IMR-90 (cell line): ENCODE measurements around the gene SLC5A11. TPM values are rescaled to one million over a fixed set of nuclear protein-coding genes. Genes with fewer than 3 reads are reported as not detected.

ENCODE experiments used
- ATAC-seq: fragments of 200-7000 bp; cut with Tn5 transposase; 2 replicates; pipeline ENCODE4 v1.9.1; 2020; ENCODE audit warnings: low read depth, mild to moderate bottlenecking, moderate library complexity
- BruUV-seq: library from RNA; stranded (reverse); fragments of 400-500 nt; replicated peaks from 2 replicates; lab custom pipeline; 2021; lab: Mats Ljungman, UMichigan
- CTCF ChIA-PET: fragments of 300-600 bp; formaldehyde crosslinking; extraction: SDS; loops from one replicate; lab custom pipeline; 2021; ENCODE audit warnings: antibody characterized with exemption; lab: Yijun Ruan, JAX
- POLR2A ChIA-PET: fragments of 300-600 bp; sonication (Branson Sonifier 250); formaldehyde crosslinking; loops from one replicate; lab custom pipeline; 2022; ENCODE audit warnings: antibody characterized with exemption; ENCODE audit not compliant: unreplicated experiment; lab: Charles Lee
- DNase-seq: peaks from one replicate; pipeline ENCODE4 v3.0.0; 2013
- H2AFZ ChIP-seq: replicated peaks from 2 replicates; pipeline ENCODE3; 2013; ENCODE audit warnings: low read length, mild to moderate bottlenecking; ENCODE audit not compliant: poor library complexity
- H2AK5ac ChIP-seq: 2 replicates; pipeline ENCODE4 v1.6.1; 2013; ENCODE audit warnings: low read depth, low read length, inconsistent platforms
- H2AK9ac ChIP-seq: replicated peaks from 2 replicates; pipeline ENCODE3; 2013; ENCODE audit warnings: mild to moderate bottlenecking, low read depth, low read length, moderate library complexity; ENCODE audit not compliant: poor library complexity
- H2BK120ac ChIP-seq: 2 replicates; pipeline ENCODE4 v1.6.1; 2013; ENCODE audit warnings: low read depth, low read length, inconsistent platforms
- H2BK15ac ChIP-seq: 3 replicates; pipeline ENCODE4 v1.6.1; 2013; ENCODE audit warnings: low read depth, low read length, inconsistent platforms
- H2BK20ac ChIP-seq: 2 replicates; pipeline ENCODE4 v1.6.1; 2013; ENCODE audit warnings: low read depth, mild to moderate bottlenecking, inconsistent platforms, low read length, moderate library complexity
- H2BK5ac ChIP-seq: 2 replicates; pipeline ENCODE4 v1.6.1; 2013; ENCODE audit warnings: mild to moderate bottlenecking, low read depth, low read length, inconsistent platforms; ENCODE audit not compliant: poor library complexity, severe bottlenecking
- H3K14ac ChIP-seq: replicated peaks from 2 replicates; pipeline ENCODE4 v1.6.1; 2013; ENCODE audit warnings: low read depth, low read length, inconsistent platforms
- H3K18ac ChIP-seq: 2 replicates; pipeline ENCODE4 v1.6.1; 2013; ENCODE audit warnings: low read depth, low read length, control low read depth
- H3K23ac ChIP-seq: 2 replicates; pipeline ENCODE4 v1.6.1; 2013; ENCODE audit warnings: low read depth, low read length, inconsistent platforms
- H3K27ac ChIP-seq: 2 replicates; pipeline ENCODE4 v1.5.1; 2013; ENCODE audit warnings: mild to moderate bottlenecking, control low read depth, low read length; ENCODE audit not compliant: insufficient read depth
- H3K27me3 ChIP-seq: 2 replicates; pipeline ENCODE4 v1.6.1; 2013; ENCODE audit warnings: low read length; ENCODE audit not compliant: control insufficient read depth, insufficient read depth
- H3K36me3 ChIP-seq: 2 replicates; pipeline ENCODE4 v1.6.1; 2013; ENCODE audit warnings: low read length, mixed read lengths; ENCODE audit not compliant: control insufficient read depth, insufficient read depth
- H3K4ac ChIP-seq: 2 replicates; pipeline ENCODE4 v1.6.1; 2013; ENCODE audit warnings: low read depth, low read length, inconsistent platforms
- H3K4me1 ChIP-seq: 2 replicates; pipeline ENCODE4 v1.6.1; 2013; ENCODE audit warnings: low read length, mixed read lengths; ENCODE audit not compliant: control insufficient read depth, insufficient read depth
- H3K4me2 ChIP-seq: 2 replicates; pipeline ENCODE4 v1.6.1; 2013; ENCODE audit warnings: low read depth, mild to moderate bottlenecking, control low read depth, low read length, moderate library complexity
- H3K4me3 ChIP-seq: 2 replicates; pipeline ENCODE4 v1.5.1; 2013; ENCODE audit warnings: low read depth, mild to moderate bottlenecking, control low read depth, low read length, moderate library complexity; ENCODE audit not compliant: insufficient read depth
- H3K56ac ChIP-seq: 2 replicates; pipeline ENCODE4 v1.6.1; 2013; ENCODE audit warnings: low read length, inconsistent platforms; ENCODE audit not compliant: insufficient read depth; ENCODE audit errors: extremely low read depth
- H3K79me1 ChIP-seq, 2 experiments: 2 replicates each; pipeline ENCODE4 v1.6.1; 2013; ENCODE audit warnings: low read length in 2 of 2, inconsistent platforms in 1 of 2, low read depth in 1 of 2
- H3K9ac ChIP-seq: 2 replicates; pipeline ENCODE4 v1.6.1; 2013; ENCODE audit warnings: low read depth, low read length, control low read depth
- H3K9me1 ChIP-seq: 2 replicates; pipeline ENCODE4 v1.6.1; 2013; ENCODE audit warnings: low read length, inconsistent platforms; ENCODE audit not compliant: insufficient read depth
- H3K9me3 ChIP-seq: 2 replicates; pipeline ENCODE4 v1.6.1; 2013; ENCODE audit warnings: low read length; ENCODE audit not compliant: control insufficient read depth, insufficient read depth
- H4K20me1 ChIP-seq: 2 replicates; pipeline ENCODE4 v1.6.1; 2013; ENCODE audit warnings: low read length, inconsistent platforms; ENCODE audit not compliant: insufficient read depth
- H4K5ac ChIP-seq: 2 replicates; pipeline ENCODE4 v1.6.1; 2013; ENCODE audit warnings: mild to moderate bottlenecking, low read depth, low read length, control low read depth
- H4K8ac ChIP-seq, 2 experiments: 2 replicates each; pipeline ENCODE4 v1.6.1; 2013; ENCODE audit warnings: low read depth in 2 of 2, low read length in 2 of 2, control low read depth in 1 of 2, inconsistent platforms in 1 of 2
- H4K91ac ChIP-seq: 2 replicates; pipeline ENCODE4 v1.6.1; 2013; ENCODE audit warnings: low read depth, low read length, inconsistent platforms; ENCODE audit not compliant: insufficient read depth
- CEBPB ChIP-seq: IDR thresholded peaks from 2 replicates; pipeline ENCODE4 v1.6.1; 2012; ENCODE audit warnings: low read depth, low read length, improper control_type of control experiment
- CHD1 ChIP-seq: IDR thresholded peaks from 2 replicates; pipeline ENCODE4 v1.6.1; 2012; ENCODE audit warnings: low read depth, low read length, improper control_type of control experiment
- FOS ChIP-seq: fragments of 150-350 bp; IDR thresholded peaks from 2 replicates; pipeline ENCODE4 v1.6.1; 2016; ENCODE audit warnings: low read depth, low read length
- MAFK ChIP-seq: IDR thresholded peaks from 2 replicates; pipeline ENCODE4 v1.6.1; 2012; ENCODE audit warnings: low read depth, low read length, improper control_type of control experiment
- MAZ ChIP-seq: IDR thresholded peaks from 2 replicates; pipeline ENCODE4 v1.6.1; 2012; ENCODE audit warnings: low read depth, mild to moderate bottlenecking, low read length, improper control_type of control experiment, moderate library complexity, borderline replicate concordance
- MXI1 ChIP-seq: IDR thresholded peaks from 2 replicates; pipeline ENCODE4 v1.6.1; 2012; ENCODE audit warnings: low read depth, mild to moderate bottlenecking, low read length, moderate library complexity, borderline replicate concordance
- NFE2L2 ChIP-seq: fragments of 150-350 bp; IDR thresholded peaks from 2 replicates; pipeline ENCODE4 v1.6.1; 2016; ENCODE audit warnings: low read depth, mild to moderate bottlenecking, low read length
- POLR2A ChIP-seq: IDR thresholded peaks from 2 replicates; pipeline ENCODE4 v1.6.1; 2012; ENCODE audit warnings: mild to moderate bottlenecking, low read depth, low read length
- RAD21 ChIP-seq: IDR thresholded peaks from 2 replicates; pipeline ENCODE4 v1.6.1; 2012; ENCODE audit warnings: low read length, improper control_type of control experiment
- RCOR1 ChIP-seq: IDR thresholded peaks from 2 replicates; pipeline ENCODE4 v1.6.1; 2012; ENCODE audit warnings: mild to moderate bottlenecking, low read length, improper control_type of control experiment; ENCODE audit not compliant: insufficient replicate concordance
- RFX5 ChIP-seq: IDR thresholded peaks from 2 replicates; pipeline ENCODE4 v1.8.0; 2012; ENCODE audit warnings: low read depth, mild to moderate bottlenecking, low read length, moderate library complexity
- SMC3 ChIP-seq: fragments of 150-350 bp; IDR thresholded peaks from 2 replicates; pipeline ENCODE4 v1.6.1; 2016; ENCODE audit warnings: low read depth, mild to moderate bottlenecking, antibody characterized with exemption, low read length, moderate library complexity
- WGBS, 2 experiments: methylation state at CpG; one replicate each; pipeline versions ENCODE4 v1.1.5 to v1.1.7; 2013; ENCODE audit warnings: missing lambda C conversion rate in 2 of 2; ENCODE audit not compliant: insufficient read length in 1 of 2; ENCODE audit errors: extremely low coverage in 2 of 2; 5-methylcytosine and 5-hydroxymethylcytosine counted together
- dilution Hi-C: fragments of 300-500 bp; cut with HindIII; formaldehyde crosslinking; loops from one replicate; pipeline ENCODE4 v1.14.3; 2018; ENCODE audit warnings: low sequenced_read_pairs; ENCODE audit not compliant: unreplicated experiment
- in situ Hi-C: fragments of 300-500 bp; cut with MboI; formaldehyde crosslinking; loops from 3 replicates; pipeline ENCODE4 v1.14.3; 2019; ENCODE audit warnings: low sequenced_read_pairs, inconsistent platforms, mixed read lengths
- intact Hi-C: fragments of 100-400 bp; cut with micrococcal nuclease; formaldehyde crosslinking; loops from 2 replicates; pipeline ENCODE4 v1.10.0; 2022
- polyA plus RNA-seq, 3 experiments: library from polyadenylated mRNA; depleted of rRNA; stranded (reverse); fragments of >200 nt; gene quantifications; 2 replicates each; pipeline ENCODE4 v1.2.3, GENCODE V29; 2012; ENCODE audit warnings: low replicate concordance in 1 of 3
- total RNA-seq: library from RNA; depleted of rRNA; stranded (reverse); fragments of >200 nt; gene quantifications from 2 replicates; pipeline ENCODE4 v1.2.3, GENCODE V29; 2012
- TF ChIP-seq, protein P1 (sequence below): conservative IDR thresholded peaks from 2 replicates; pipeline ENCODE4 v1.5.1; 2012; ENCODE audit warnings: mild to moderate bottlenecking, low read depth, low read length, improper control_type of control experiment
- TF ChIP-seq, protein P2 (sequence below): fragments of 150-350 bp; IDR thresholded peaks from 2 replicates; pipeline ENCODE4 v1.6.1; 2017; ENCODE audit warnings: mild to moderate bottlenecking, antibody characterized with exemption, low read length, low read depth
- TF ChIP-seq, protein P3 (sequence below): fragments of 150-350 bp; IDR thresholded peaks from 2 replicates; pipeline ENCODE4 v1.6.1; 2016; ENCODE audit warnings: low read depth, mild to moderate bottlenecking, low read length, moderate library complexity, borderline replicate concordance

SLC5A11 gene
- total and polyA plus RNA-seq, 2 of the 4 experiments (the other 2 are of a cell fraction): under 0.01 TPM; not detected in 1

DNA sequence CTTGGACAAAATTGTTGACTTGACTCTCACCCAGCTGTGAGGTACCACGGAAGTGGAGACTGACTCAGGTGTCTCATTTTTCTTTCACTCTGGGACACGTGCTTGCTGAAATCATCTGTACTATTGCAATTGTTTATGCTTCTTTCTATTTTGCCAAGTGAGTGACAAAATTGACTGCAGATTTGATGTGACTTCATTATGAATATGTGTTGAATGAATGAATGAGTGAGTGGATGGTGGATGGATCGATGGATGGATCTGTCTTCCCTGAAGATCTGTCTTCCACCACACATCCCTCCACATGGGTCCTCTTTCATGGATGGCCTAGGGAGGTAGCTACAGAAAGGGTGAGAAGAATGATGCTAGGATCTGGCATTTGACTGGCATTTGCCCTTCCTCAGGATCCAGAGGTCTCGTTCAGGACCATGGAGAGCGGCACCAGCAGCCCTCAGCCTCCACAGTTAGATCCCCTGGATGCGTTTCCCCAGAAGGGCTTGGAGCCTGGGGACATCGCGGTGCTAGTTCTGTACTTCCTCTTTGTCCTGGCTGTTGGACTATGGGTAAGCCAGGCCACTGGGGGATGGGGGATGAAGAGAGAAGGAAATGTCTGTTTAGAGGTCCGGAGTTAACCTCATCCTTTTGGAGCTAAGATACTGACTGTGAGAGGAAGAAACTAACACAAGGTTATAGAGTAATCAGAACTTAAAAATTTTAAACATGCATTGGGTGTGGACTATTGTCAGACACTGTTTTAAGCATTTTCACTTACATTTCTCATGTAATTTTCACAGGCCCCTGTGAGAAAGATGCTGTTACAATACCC, 12.7 kb downstream of the SLC5A11 start:
- 32% methylated on average over 5 of the region's 9 CpGs; no CpG with 5 or more reads in 1 of the 2 experiments for WGBS, 2 experiments
- no peak overlapping the region for H2BK5ac ChIP-seq
- intact Hi-C loops (loop anchor here (5.0 kb wide), 2 partner anchors 44 to 174 kb away; no protein-coding TSS in a partner anchor), in situ Hi-C loops (loop anchor here (5.0 kb wide), 1 partner anchor 49 kb away; no protein-coding TSS in a partner anchor), dilution Hi-C loops (no loop called here)
- H2BK120ac ChIP-seq: no peak overlapping the region
- peaks cover 7% of the 10 kb centered on the region for H3K9me1 ChIP-seq
- H3K9me3 ChIP-seq: no peaks in the 10 kb centered on the region
- H3K36me3 ChIP-seq: no peaks in the 10 kb centered on the region
- H3K4me1 ChIP-seq: peaks cover 6% of the 10 kb centered on the region
- H2AK9ac ChIP-seq: no peak overlapping the region
- no peak overlapping the region for H2AK5ac ChIP-seq
- H3K9ac ChIP-seq: no peak overlapping the region
- no peak overlapping the region for H2BK15ac ChIP-seq
- no peak for TF ChIP-seq MXI1
- no peak for TF ChIP-seq CEBPB
- TF ChIP-seq FOS: no peak
- no peak for TF ChIP-seq RCOR1
- no peak for TF ChIP-seq MAZ
- no peak for TF ChIP-seq RAD21
- no peak for TF ChIP-seq RFX5
- TF ChIP-seq NFE2L2: no peak
- TF ChIP-seq POLR2A: no peak
- TF ChIP-seq MAFK: no peak
- TF ChIP-seq, protein P1, sequence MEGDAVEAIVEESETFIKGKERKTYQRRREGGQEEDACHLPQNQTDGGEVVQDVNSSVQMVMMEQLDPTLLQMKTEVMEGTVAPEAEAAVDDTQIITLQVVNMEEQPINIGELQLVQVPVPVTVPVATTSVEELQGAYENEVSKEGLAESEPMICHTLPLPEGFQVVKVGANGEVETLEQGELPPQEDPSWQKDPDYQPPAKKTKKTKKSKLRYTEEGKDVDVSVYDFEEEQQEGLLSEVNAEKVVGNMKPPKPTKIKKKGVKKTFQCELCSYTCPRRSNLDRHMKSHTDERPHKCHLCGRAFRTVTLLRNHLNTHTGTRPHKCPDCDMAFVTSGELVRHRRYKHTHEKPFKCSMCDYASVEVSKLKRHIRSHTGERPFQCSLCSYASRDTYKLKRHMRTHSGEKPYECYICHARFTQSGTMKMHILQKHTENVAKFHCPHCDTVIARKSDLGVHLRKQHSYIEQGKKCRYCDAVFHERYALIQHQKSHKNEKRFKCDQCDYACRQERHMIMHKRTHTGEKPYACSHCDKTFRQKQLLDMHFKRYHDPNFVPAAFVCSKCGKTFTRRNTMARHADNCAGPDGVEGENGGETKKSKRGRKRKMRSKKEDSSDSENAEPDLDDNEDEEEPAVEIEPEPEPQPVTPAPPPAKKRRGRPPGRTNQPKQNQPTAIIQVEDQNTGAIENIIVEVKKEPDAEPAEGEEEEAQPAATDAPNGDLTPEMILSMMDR: no peak
- TF ChIP-seq, protein P2, sequence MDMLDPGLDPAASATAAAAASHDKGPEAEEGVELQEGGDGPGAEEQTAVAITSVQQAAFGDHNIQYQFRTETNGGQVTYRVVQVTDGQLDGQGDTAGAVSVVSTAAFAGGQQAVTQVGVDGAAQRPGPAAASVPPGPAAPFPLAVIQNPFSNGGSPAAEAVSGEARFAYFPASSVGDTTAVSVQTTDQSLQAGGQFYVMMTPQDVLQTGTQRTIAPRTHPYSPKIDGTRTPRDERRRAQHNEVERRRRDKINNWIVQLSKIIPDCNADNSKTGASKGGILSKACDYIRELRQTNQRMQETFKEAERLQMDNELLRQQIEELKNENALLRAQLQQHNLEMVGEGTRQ: no peak
- TF ChIP-seq SMC3: no peak
- no peak for TF ChIP-seq CHD1
- TF ChIP-seq, protein P3, sequence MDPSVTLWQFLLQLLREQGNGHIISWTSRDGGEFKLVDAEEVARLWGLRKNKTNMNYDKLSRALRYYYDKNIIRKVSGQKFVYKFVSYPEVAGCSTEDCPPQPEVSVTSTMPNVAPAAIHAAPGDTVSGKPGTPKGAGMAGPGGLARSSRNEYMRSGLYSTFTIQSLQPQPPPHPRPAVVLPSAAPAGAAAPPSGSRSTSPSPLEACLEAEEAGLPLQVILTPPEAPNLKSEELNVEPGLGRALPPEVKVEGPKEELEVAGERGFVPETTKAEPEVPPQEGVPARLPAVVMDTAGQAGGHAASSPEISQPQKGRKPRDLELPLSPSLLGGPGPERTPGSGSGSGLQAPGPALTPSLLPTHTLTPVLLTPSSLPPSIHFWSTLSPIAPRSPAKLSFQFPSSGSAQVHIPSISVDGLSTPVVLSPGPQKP: no peak
- H3K4me2 ChIP-seq: no peak overlapping the region
- no peak overlapping the region for H3K4me3 ChIP-seq
- H4K5ac ChIP-seq: no peak overlapping the region
- ChIA-PET CTCF (no interaction called here), POLR2A (no interaction called here)
- no peaks in the 10 kb centered on the region for H3K79me1 ChIP-seq
- H4K91ac ChIP-seq: no peak overlapping the region
- no peak overlapping the region for H2BK20ac ChIP-seq
- H3K14ac ChIP-seq: no peak overlapping the region
- no peak overlapping the region for H3K4ac ChIP-seq
- no peak overlapping the region for H3K27ac ChIP-seq
- no peak overlapping the region for H2AFZ ChIP-seq
- no peak overlapping the region for H3K56ac ChIP-seq
- H3K18ac ChIP-seq: no peak overlapping the region
- ATAC-seq (peak; percentile 74), DNase-seq (peak; percentile 59)
- H4K8ac ChIP-seq: no peak overlapping the region
- H3K27me3 ChIP-seq: peaks cover 4% of the 10 kb centered on the region
- no peak overlapping the region for H3K23ac ChIP-seq
- no TSS peak for BruUV-seq
- H4K20me1 ChIP-seq: no peaks in the 10 kb centered on the region
